Sigmoid colon (tissue), 3 donors: ENCODE results near the gene PRODH2.

Experiments
- CTCF ChIP-seq, 4 experiments: fragments of 450-650 bp in 3 of 4; fragments of 200-600 bp in 1 of 4; IDR thresholded peaks; one replicate each; pipeline ENCODE4 v1.5.1; 2016 to 2019; ENCODE audit warnings: antibody characterized with exemption in 4 of 4, mild to moderate bottlenecking in 3 of 4, moderate library complexity in 2 of 4
- POLR2A ChIP-seq, 2 donors: fragments of 450-650 bp; IDR thresholded peaks; one replicate each; pipeline ENCODE4 v1.6.1; 2016; ENCODE audit warnings: antibody characterized with exemption in 2 of 2, mild to moderate bottlenecking in 2 of 2, moderate library complexity in 2 of 2

DNA sequence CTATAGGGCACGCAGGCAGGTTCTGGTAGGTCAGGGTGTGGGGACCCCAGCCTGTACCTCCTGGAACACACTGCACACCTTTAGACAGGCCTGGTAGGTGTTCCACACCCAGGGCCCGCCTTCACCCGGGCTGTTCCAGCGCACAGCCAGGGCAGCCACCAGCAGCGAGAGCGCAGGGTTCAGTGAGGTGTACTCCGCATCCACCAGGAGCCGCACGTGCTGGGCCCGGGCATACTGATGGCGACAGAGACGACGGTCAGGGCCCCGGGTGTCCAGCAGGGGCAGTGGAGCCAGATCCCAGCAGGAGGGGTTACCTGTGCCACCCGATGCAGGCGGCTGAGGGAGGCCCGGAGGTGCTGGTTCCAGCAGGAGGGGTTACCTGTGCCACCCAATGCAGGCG, 6.0 kb downstream of the PRODH2 start:
- TF ChIP-seq POLR2A (IDR thresholded peaks at IDR 0.05) (no peak), CTCF (IDR thresholded peaks at IDR 0.05) (no peak)
